Fibroblast of pulmonary artery (primary cell): ENCODE results near the gene MAP2K2.

Experiments used
- DNase-seq: peaks from one replicate; pipeline ENCODE4 v3.0.0-alpha.2; 2010; ENCODE audit warnings: low read depth
- H3K4me3 ChIP-seq: replicated peaks from 2 replicates; pipeline ENCODE4 v1.5.1; 2011; ENCODE audit warnings: low read depth, mild to moderate bottlenecking, control low read depth, low read length, moderate library complexity
- CTCF ChIP-seq: IDR thresholded peaks from 2 replicates; pipeline ENCODE4 v1.5.1; 2011; ENCODE audit warnings: mild to moderate bottlenecking, control low read depth, low read length, inconsistent platforms; ENCODE audit errors: missing control alignments

The MAP2K2 gene

DNA sequence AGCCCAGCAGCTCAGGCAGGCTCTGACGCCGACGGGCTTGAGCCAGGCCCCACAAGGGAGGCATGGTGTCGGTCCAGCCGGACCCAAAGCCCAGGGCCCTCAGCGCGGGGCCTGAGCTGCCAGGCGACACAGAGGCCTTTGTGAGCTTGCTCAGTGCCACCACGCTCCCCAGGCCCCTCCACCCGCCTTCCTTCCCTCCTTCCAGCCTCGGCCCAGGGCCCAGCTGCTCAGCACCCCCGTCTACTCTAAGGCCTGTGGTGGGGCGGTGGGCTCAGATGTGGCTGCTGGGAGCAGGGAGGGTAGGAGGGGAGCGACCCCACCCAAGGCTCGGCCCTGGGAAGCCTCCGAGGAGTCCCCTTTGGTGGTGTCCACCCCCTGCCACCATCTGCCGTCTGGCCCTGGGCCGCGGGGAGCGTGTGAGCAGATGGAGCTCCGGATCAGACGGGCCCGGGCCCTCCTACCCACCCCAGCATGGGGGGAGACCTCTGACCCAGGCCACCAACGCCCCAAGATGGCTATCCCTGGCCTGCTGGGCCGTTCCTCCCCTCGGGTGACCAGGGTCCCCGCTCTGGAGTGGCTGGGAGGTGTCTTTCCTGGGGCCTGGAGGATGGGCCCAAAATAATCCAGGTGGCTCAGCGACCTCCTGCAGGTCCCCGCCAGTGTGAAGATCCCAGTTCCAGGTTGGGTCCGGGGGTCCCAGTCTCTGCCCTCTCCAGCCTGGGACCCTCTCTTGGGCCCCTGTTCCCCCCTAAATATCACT lies 65.0 kb downstream of the MAP2K2 start:
- DNase-seq: no peak
- TF ChIP-seq CTCF: no peak
- H3K4me3 ChIP-seq: peak overlapping the region; percentile 21

DNA sequence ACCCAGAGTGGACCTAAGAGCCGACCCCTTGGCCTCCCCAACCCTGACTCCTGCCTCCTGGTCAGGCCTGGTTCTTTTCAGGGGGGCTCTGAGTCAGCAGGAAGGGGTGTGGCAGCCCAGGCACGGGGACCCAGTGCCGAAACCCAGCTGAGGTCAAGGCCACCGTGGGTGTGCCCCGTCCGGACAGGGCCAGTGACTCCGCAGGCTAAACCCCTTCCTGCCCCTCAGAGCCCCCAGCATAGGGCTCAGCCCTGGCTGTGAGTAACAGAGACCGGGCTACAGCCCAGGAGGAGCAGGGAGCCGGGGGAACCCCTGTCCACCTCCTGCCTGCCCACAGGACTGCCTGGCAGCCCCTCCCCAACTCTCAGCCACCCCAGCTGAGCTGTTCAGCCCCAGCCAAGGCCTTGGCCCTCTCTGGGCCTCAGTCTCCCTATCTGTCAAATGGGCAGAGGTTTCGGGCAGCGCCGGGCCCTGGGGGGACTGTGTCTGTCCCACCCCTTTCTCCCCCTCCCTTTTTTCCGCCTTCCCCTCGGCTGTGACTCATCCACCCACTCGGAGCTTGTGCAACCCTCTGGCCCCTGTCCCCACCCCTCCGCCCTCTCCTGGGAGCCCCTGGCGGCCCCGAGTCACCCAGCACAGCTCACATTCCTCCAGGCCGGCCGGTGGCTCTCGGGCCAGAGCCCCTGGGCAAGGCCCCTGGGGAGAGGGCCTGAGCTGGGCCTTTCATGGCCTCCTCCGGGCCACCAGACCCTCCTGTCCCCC lies 65.8 kb downstream of the MAP2K2 start:
- peak; percentile 20 for TF ChIP-seq CTCF
- H3K4me3 ChIP-seq: peak overlapping the region; percentile 21
- peak; percentile 89 for DNase-seq

GRCh38 chr19:4055209-4055552 lies 68.7 kb downstream of the MAP2K2 start:
- TF ChIP-seq CTCF: no peak
- no peak for DNase-seq
- no peak overlapping the region for H3K4me3 ChIP-seq

DNA sequence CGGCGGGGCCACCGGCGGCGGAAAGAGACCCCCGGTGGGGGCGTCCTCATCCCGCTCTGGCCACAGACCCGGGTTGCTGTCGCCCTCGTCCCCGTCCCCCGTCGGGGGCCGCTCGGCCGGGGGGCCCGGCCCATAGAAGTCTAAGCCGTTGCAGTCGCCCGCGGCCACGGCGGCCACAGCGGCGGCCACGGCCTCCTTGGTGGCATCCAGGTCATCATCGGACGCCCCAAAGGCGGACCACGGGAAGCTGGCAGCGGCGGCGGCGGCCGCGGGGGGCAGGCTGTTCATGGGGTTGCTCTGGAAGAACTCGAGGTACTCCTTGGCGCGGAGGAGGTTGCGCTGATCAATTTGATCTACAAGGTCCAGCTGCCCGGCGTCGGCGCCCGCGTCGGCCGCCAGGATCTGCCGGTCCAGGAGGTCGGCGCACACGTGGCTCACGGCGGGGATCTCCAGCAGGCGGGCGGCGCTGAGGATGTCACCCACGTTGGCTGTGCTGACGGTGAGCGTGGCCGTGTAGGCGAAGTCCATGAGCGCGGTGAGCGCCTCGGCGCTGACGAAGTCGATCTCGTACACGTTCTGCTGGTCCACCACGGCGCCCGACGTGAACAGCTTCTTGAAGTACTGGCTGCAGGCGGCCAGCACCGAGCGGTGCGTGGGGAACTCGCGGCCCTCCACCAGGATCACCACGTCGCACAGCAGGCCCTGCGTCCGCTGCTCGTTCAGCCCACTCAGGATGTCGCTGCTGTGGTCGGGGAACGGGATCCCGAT lies 69.3 kb downstream of the MAP2K2 start:
- no peak for TF ChIP-seq CTCF
- DNase-seq: no peak
- H3K4me3 ChIP-seq: no peak overlapping the region

DNA sequence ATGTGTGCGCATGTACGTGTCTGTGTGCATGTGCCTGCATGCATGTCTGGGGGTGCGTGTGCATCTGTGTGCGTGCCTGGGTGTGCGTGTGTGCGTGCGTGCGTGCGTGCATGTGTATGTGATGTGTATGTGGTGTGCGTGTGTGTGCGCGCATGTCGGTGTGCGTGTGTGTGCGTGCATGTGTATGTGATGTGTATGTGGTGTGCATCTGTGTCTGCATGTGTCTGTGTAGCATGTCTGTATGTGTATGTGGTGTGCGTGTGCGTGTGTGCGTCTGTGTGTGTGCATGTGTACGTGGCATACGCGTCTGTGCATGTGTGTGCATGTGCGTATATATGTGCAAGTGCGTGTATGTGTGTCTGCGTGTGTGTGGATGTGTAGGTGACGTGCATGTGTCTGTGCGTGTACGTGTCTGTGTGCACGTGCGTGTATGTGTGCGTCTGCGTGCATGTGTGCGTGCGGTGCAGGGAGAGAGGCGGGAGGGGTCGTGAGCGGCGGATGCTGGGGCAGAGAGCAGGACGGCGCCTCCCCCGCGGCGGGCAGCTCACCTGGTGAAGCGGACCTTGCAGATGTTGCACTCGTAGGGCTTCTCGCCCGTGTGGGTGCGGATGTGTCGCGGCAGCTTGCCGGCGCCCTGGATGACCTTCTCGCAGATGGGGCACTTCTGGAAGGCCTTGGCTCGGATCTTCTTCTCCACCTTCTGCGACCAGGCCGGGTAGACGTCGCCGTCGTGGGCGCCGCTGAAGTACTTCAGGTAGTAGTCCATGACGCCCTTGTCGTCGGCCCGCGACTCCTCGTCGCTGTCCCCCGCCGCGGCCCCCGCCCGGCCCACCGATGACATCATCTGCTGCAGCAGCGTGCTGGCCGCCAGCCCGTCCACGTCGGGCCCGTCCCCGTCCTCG lies 70.2 kb downstream of the MAP2K2 start:
- no peak for TF ChIP-seq CTCF
- no peak overlapping the region for H3K4me3 ChIP-seq
- DNase-seq: no peak

DNA sequence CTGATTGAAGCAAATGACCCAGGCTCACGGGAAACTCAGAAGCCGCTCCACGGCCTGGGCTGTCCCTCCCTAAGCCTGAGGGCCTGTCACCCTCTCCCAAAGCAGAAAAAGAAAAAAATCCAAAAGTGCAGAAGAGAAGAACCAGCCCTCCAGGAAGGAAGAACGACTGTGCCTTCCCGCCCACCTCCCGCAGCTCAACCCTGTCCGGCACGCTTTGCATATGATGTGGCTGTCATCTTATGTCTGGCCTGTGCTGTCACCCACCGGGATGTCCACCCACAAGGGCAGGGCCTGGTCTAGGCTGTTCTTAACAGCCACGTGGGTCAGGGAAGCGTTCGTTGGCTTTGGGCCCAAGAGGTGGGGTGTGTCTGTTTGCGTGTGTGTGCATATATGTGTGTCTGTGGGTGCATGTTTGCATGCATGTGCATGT lies 70.9 kb downstream of the MAP2K2 start:
- no peak overlapping the region for H3K4me3 ChIP-seq
- no peak for TF ChIP-seq CTCF
- DNase-seq: no peak
